Astrocyte of the spinal cord (primary cell): ENCODE data around the gene PNPLA7.
"Not testable (repeated sequence)": the region's sequence is repeated elsewhere in the genome, so short reads cannot be mapped to it uniquely, and the experiment has no call there.

Experiments
- DNase-seq: peaks from one replicate; pipeline ENCODE4 v3.0.0; 2011; ENCODE audit warnings: low read depth, low spot score
- H3K4me3 ChIP-seq: 2 replicates; pipeline ENCODE4 v1.5.1; 2011; ENCODE audit warnings: low read depth, mild to moderate bottlenecking, low read length, moderate library complexity
- in situ Hi-C: cut with HindIII; loops from 2 replicates; pipeline ENCODE4 v1.10.0; 2017; ENCODE audit warnings: low sequenced_read_pairs
- TF ChIP-seq, protein P1 (sequence below): IDR thresholded peaks from 2 replicates; pipeline ENCODE4 v1.5.1; 2012; ENCODE audit warnings: low read depth, mild to moderate bottlenecking, low read length, inconsistent platforms

The PNPLA7 gene

DNA sequence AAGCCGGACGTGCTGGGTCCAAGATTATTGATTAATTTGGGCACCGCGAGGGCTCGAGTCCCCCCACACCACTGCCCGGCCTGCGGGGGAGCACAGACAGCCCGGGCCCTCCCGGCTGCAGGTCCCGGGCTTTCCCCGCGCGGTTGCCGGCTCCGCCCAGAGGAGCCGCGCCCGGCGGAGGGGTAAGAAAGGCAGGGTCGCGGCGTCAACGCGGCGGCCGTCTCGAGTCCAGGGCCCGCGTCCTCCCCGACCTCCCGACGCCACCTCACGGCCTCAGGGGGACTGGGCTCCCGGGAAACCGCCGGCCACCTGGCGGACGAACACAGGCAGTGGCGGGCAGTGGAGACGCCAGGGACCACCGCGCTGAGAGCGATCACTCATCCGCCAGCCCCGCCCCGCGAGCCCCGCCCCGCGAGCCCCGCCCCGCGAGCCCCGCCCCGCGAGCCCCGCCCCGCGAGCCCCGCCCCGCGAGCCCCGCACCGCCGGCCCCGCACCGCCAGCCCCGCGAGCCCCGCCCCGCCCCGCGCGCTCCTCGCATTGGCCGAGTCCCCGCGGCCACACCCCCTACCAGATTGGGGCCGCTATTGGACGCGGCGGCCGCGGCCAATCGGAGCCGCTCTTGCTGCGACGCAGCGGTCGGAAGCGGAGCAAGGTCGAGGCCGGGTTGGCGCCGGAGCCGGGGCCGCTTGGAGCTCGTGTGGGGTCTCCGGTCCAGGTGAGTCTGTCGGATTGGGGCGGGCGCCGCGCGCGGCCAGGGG, 1.2 kb upstream of the PNPLA7 start, which contains the start of gene MRPL41:
Gene MRPL41 (plus strand): TSS at position 616 of the 758 bp plus-strand sequence. CDS start 203 bp downstream, outside the sequence.
- TF ChIP-seq, protein P1, sequence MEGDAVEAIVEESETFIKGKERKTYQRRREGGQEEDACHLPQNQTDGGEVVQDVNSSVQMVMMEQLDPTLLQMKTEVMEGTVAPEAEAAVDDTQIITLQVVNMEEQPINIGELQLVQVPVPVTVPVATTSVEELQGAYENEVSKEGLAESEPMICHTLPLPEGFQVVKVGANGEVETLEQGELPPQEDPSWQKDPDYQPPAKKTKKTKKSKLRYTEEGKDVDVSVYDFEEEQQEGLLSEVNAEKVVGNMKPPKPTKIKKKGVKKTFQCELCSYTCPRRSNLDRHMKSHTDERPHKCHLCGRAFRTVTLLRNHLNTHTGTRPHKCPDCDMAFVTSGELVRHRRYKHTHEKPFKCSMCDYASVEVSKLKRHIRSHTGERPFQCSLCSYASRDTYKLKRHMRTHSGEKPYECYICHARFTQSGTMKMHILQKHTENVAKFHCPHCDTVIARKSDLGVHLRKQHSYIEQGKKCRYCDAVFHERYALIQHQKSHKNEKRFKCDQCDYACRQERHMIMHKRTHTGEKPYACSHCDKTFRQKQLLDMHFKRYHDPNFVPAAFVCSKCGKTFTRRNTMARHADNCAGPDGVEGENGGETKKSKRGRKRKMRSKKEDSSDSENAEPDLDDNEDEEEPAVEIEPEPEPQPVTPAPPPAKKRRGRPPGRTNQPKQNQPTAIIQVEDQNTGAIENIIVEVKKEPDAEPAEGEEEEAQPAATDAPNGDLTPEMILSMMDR, result peak; percentile 58
- peak; percentile 88 for DNase-seq
- in situ Hi-C loops, result no loop called here
- H3K4me3 ChIP-seq, result peak within 1 kb of the TSS; percentile 68

DNA sequence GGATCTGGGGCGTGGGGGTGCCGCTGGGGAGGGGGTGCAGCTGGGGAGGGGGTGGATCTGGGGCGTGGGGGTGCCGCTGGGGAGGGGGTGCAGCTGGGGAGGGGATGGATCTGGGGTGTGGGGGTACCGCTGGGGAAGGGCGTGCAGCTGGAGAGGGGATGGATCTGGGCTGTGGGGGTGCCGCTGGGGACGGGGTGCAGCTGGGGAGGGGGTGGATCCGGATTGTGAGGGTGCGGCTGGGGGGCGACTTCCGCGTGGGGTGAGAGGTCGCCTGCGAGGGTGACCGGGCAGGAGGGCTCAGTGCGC, 709 bp upstream of the PNPLA7 start:
- DNase-seq, in situ Hi-C loops: not testable (repeated sequence)
- H3K4me3 ChIP-seq, result peak overlapping the region; percentile 52

DNA sequence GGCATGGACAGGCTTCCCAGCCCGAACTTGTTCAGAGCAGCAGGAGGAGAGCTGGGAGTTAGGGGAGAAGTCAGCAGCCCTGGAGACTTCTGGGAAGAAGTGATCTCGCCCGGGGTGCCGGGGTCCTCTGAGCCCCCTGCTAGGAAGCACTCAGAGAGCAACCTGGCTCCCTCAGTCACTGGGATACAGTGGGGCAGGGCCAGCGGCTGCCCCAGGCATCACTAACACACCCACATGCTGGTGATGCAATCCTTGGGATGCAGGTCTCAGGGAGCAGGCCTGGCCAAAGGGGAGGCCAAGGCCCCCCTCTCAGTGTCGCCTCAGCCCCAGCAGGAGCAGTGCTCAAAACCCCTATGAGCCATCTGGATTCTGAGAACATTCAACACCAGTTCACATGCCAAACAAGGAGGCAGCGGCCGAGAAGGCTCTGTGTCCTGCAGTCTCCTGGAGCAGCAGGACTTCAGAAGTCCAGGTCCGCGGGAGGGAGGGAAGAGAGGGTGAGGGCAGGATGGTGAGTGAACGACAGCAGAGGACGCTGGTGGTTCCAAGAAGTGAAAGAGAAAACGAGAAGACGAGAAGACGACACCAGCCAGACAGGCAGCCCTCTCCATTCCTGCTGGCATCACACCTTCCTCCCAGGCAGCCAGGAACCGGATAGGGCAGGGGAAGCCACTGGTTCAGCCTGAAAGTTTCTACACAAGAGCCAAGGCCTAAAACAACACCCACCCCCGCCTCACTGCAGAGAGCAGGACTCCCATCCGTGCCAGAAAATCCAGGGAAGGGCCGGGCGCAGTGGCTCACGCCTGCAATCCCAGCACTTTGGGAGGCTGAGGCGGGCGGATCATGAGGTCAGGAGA, 2.3 kb downstream of the PNPLA7 start:
- TF ChIP-seq, protein P1, result no peak
- in situ Hi-C loops, result no loop called here
- no peak for DNase-seq
- H3K4me3 ChIP-seq, result no peak overlapping the region

DNA sequence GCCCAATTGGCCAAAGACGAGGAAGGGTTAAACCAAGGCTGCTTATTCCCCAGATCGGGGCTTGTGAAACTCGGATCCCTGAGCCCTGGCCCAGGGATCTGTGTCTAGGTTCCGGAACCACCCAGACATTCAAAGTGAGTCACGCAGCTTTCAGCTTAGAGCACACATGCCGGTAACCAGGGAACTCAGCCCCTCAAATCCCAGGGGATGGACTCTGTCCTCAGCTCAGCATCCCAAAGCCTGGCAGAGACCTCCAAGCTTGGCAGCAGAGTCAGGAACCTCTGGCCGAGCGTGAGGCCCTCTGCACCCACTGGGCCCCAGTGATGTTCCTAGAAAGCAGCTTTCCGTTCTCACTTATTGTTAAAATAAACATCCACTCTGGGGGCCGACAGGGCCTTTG, 5.1 kb downstream of the PNPLA7 start:
- TF ChIP-seq, protein P1, result no peak
- no peak overlapping the region for H3K4me3 ChIP-seq
- in situ Hi-C loops, result no loop called here
- DNase-seq, result peak; percentile 17

DNA sequence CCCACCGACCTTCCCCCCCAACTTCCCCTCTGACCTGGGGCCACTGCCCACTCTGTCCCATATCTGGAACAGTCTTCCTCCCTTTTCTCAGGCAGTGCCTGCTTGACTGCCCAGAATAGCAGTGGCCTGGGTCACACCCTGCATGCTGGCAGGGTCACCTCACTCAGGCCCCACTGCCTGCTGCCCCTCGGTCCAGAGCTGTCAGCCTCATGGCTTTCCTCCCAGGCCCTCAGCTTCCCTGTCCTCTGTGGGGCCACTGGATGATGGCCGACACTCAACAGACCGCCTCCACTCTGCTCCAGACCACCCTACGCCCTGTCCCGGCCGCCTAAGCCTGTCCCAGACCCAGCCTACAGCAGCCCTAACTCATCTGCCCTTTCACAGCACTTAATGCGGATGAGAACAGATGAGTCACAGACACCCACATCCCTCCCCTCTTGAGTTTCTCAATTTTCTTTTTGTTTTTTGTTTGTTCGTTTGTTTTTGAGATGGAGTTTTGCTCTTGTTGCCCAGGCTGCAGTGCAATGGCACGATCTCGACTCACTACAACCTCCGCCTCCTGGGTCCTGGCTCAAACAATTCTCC, 5.9 kb downstream of the PNPLA7 start:
- TF ChIP-seq, protein P1, result no peak
- DNase-seq, result no peak

DNA sequence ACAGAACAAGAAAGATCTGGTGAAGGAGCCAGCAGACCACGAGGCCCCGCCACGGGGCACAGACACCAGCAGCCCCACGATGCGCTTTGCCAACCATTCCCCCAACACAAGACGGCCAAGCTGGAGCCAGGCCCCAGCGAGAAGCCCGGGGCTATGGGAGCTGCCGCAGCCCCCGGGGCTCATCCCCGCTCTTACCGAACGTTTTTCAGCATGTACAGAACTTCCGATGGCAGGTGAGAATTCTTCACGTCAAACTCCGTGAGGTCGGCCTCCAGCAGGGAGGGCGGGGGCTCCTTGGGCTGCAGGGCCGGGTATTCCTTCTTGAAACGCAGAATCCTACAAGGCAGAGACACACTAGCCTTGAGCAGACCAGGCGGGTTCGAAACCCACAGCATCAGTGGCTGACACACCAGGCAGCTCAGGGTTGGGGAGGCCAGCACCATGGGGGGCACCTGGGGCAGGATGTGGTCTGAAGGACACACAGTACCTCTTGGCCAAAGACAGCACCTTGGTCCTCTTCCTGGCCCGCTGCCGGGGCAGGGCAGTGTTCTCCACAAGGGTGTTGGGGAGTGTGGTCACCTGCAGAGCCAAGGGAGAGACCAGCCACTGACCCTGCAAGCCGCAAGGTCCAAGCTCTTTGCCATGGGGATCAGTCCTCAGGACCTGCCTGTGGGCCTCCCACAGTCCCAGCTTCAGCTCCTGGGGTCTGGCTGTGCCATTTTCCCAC, 6.8 kb downstream of the PNPLA7 start:
- TF ChIP-seq, protein P1, result no peak
- in situ Hi-C loops, result no loop called here
- no peak for DNase-seq
- H3K4me3 ChIP-seq, result no peak overlapping the region

More for the DNA sequence above, 5.9 kb downstream of the PNPLA7 start:
- H3K4me3 ChIP-seq, result no peak overlapping the region
- in situ Hi-C loops, result no loop called here
